Measurements from ENCODE around the gene TGFBR3L.

The TGFBR3L gene

GRCh38 chr19:7932930-7933300 is 18.3 kb downstream of the TGFBR3L start:
- H3K27me3 ChIP-seq, result no peaks in the 10 kb centered on the region
- peaks cover 82% of the 10 kb centered on the region for H3K36me3 ChIP-seq
- H4K20me1 ChIP-seq, result peaks cover 89% of the 10 kb centered on the region
- no peak overlapping the region for H3K27ac ChIP-seq
- peaks cover 30% of the 10 kb centered on the region for H3K4me1 ChIP-seq
- no peaks in the 10 kb centered on the region for H3K9me3 ChIP-seq
- no peak overlapping the region for H3K4me3 ChIP-seq
- no peak for TF ChIP-seq Cebpa-rat (IDR thresholded peaks at IDR 0.05)
- H3K4me2 ChIP-seq, result no peak overlapping the region
- no peak overlapping the region for H3K9ac ChIP-seq

DNA sequence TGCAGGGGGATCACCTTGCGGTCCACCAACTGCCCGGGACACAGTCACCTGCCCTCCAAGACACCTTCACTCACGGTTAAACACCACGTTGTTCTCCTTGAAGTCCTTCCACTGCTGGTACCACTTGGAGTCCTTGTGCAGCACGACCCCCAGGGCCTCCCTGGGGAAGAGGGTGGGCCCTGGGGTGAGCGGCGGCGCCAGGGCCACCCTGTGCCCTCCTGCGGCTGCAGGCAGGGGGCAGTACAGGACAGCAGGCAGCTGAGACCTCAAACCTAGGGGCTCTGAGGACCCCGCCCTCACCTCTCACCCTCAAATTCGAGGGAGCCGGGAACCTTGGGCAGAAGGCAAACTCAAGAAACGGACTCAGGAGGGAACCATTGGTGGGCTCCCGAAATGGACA is 18.8 kb downstream of the TGFBR3L start:
- Histone ChIP-seq H3K4me1 (peaks cover 30% of the 10 kb centered on the region), H3K4me2 (no peak overlapping the region), H3K27ac (no peak overlapping the region), H3K9me3 (no peaks in the 10 kb centered on the region), H3K9ac (no peak overlapping the region), H3K4me3 (no peak overlapping the region), H3K27me3 (no peaks in the 10 kb centered on the region), H4K20me1 (peaks cover 88% of the 10 kb centered on the region), H3K36me3 (peaks cover 87% of the 10 kb centered on the region)
- no peak for TF ChIP-seq Cebpa-rat (IDR thresholded peaks at IDR 0.05)

DNA sequence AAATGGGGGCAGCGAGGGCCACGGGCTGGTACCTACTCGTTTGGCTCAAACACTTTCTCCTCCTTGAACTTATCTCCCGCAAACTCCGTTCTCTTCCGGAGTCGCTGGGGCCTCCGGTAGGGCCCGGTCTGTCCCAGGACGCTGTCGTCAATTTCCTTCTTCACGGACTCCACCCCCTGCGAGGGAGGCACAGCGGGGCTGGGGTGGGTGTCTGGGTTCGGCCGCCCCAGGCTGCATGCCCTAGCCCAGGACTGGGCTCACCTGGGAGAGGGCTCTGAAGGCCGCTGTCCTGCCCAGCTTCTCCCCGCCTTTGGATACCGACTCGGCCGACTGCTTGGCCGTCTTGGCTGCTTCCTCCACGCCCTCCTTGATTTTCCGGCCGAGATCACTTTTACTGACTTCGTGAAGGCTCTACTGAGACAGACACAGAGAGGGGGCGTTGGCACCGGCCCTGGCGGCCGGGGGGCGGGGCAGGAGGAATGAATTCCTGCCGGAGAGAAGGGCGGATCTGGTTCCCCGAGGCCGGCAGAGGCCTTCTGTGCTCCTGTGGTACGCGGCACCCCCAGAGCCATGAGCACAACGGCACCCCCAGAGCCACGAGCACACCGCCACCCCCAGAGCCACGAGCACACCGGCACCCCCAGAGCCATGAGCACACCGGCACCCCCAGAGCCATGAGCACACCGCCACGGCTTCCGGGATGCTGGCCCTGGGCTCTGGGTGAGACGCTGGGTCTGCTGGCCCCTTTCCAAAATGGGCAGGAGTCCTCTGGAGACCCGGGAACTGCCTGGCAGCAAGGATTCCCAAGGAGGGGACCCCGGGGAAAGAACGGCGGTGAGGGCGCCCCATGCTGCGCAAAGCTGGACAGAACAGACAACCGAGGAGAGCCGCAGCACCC is 19.4 kb downstream of the TGFBR3L start:
- H3K9me3 ChIP-seq, result no peaks in the 10 kb centered on the region
- no peak overlapping the region for H3K9ac ChIP-seq
- H3K27ac ChIP-seq, result no peak overlapping the region
- no peak for TF ChIP-seq Cebpa-rat (IDR thresholded peaks at IDR 0.05)
- peaks cover 92% of the 10 kb centered on the region for H3K36me3 ChIP-seq
- no peak overlapping the region for H3K4me3 ChIP-seq
- no peak overlapping the region for H3K4me2 ChIP-seq
- H4K20me1 ChIP-seq, result peaks cover 88% of the 10 kb centered on the region
- peaks cover 28% of the 10 kb centered on the region for H3K4me1 ChIP-seq
- no peaks in the 10 kb centered on the region for H3K27me3 ChIP-seq

DNA sequence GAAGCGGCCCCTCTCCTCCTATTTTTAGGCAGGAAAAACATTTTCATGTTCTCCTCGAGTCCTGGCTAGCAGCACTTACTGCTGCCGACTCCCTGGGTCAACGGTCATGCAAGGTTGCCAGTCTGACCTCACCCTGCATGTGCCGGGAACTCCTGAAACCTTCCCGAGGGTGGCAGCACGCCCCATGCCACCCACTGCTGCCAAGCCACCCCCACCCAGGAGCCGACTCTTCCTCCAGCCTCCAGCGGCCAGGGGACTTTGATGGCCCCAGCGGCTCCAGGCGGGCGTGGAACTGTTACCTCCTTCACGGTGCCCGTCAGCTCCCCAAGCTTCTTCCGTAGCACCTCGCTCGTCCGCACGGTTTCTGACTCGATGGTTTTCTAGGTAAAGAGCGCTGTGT is 20.1 kb downstream of the TGFBR3L start:
- H3K27ac ChIP-seq, result no peak overlapping the region
- H3K9ac ChIP-seq, result no peak overlapping the region
- H3K4me1 ChIP-seq, result peaks cover 21% of the 10 kb centered on the region
- peaks cover 98% of the 10 kb centered on the region for H3K36me3 ChIP-seq
- H3K4me2 ChIP-seq, result no peak overlapping the region
- peaks cover 89% of the 10 kb centered on the region for H4K20me1 ChIP-seq
- H3K27me3 ChIP-seq, result no peaks in the 10 kb centered on the region
- H3K9me3 ChIP-seq, result no peaks in the 10 kb centered on the region
- H3K4me3 ChIP-seq, result no peak overlapping the region
- TF ChIP-seq Cebpa-rat (IDR thresholded peaks at IDR 0.05), result no peak

DNA sequence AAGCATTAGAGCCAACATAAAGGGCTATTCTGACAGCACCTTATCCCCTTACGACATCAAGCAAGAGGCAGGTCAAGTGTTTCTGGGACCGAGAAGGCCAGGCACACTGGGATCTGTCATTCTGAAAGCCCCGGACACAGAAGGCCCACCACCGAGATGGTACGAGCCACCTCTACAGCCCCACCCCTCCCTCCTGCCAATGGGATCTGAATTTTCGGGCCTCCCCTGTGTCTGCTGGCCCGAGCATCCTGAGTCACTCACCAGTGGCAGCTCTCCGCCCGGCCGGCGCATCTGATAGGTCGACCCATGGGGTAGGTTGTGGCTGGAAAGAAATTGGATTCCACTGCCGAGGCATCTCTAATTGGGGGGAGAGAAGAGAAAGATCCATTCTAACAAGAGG is 26.2 kb downstream of the TGFBR3L start:
- Histone ChIP-seq H3K4me3 (no peak overlapping the region), H4K20me1 (peaks cover 59% of the 10 kb centered on the region), H3K9me3 (no peaks in the 10 kb centered on the region), H3K4me1 (peaks cover 26% of the 10 kb centered on the region), H3K4me2 (no peak overlapping the region), H3K27me3 (no peaks in the 10 kb centered on the region), H3K27ac (no peak overlapping the region), H3K9ac (0 out of 2 replicates have a peak overlapping the region, but pooled peaks have one; percentile 24), H3K36me3 (peaks cover 63% of the 10 kb centered on the region)
- no peak for TF ChIP-seq Cebpa-rat (IDR thresholded peaks at IDR 0.05)

- TF ChIP-seq Cebpa-rat (IDR thresholded peaks at IDR 0.05), result no peak
- Histone ChIP-seq H3K4me3 (peak overlapping the region; percentile 97; the same call in 1 of the 2 replicates), H3K9me3 (no peaks in the 10 kb centered on the region), H3K27me3 (no peaks in the 10 kb centered on the region), H3K27ac (no peak overlapping the region; the same call in 1 of the 2 replicates), H4K20me1 (peaks cover 47% of the 10 kb centered on the region), H3K4me1 (peaks cover 26% of the 10 kb centered on the region), H3K36me3 (peaks cover 51% of the 10 kb centered on the region), H3K4me2 (peak overlapping the region; percentile 88), H3K9ac (peak overlapping the region; percentile 99; the same call in 1 of the 2 replicates)
Measured at GRCh38 chr19:7941895-7942596, 27.4 kb downstream of the TGFBR3L start.

GRCh38 chr19:7942981-7943443 is 28.4 kb downstream of the TGFBR3L start:
- Histone ChIP-seq H4K20me1 (peaks cover 37% of the 10 kb centered on the region), H3K36me3 (peaks cover 41% of the 10 kb centered on the region), H3K9me3 (no peaks in the 10 kb centered on the region), H3K4me1 (peaks cover 26% of the 10 kb centered on the region), H3K27ac (peak overlapping the region; percentile 97), H3K9ac (peak overlapping the region; percentile 99), H3K27me3 (no peaks in the 10 kb centered on the region), H3K4me2 (peak overlapping the region; percentile 88), H3K4me3 (peak overlapping the region; percentile 97)
- TF ChIP-seq Cebpa-rat (IDR thresholded peaks at IDR 0.05), result no peak

GRCh38 chr19:7943444-7944176 is 29.0 kb downstream of the TGFBR3L start, which contains the start of gene TIMM44:
Gene TIMM44, minus strand, starts transcription at chr19:7943666. Its CDS starts 15 bp downstream, at chr19:7943651.
- peak; percentile 100 for TF ChIP-seq Cebpa-rat (IDR thresholded peaks at IDR 0.05)
- H3K36me3 ChIP-seq, result peaks cover 35% of the 10 kb centered on the region
- no peaks in the 10 kb centered on the region for H3K9me3 ChIP-seq

GRCh38 chr19:7944177-7944761 is 29.6 kb downstream of the TGFBR3L start:
- Histone ChIP-seq H3K36me3 (peaks cover 29% of the 10 kb centered on the region), H3K4me2 (peak overlapping the region; percentile 83), H3K27me3 (no peaks in the 10 kb centered on the region), H3K27ac (peak overlapping the region; percentile 87), H3K4me3 (peak overlapping the region; percentile 97), H4K20me1 (peaks cover 25% of the 10 kb centered on the region), H3K9me3 (no peaks in the 10 kb centered on the region), H3K9ac (peak overlapping the region; percentile 83), H3K4me1 (peaks cover 26% of the 10 kb centered on the region)
- no peak for TF ChIP-seq Cebpa-rat (IDR thresholded peaks at IDR 0.05)

More at GRCh38 chr19:7943444-7944176, 29.0 kb downstream of the TGFBR3L start, which contains the start of gene TIMM44:
- Histone ChIP-seq H3K4me1 (peaks cover 26% of the 10 kb centered on the region), H4K20me1 (peaks cover 32% of the 10 kb centered on the region), H3K9ac (peak within 1 kb of the TSS; percentile 99), H3K4me2 (peak within 1 kb of the TSS; percentile 88), H3K4me3 (peak within 1 kb of the TSS; percentile 97), H3K27ac (peak within 1 kb of the TSS; percentile 97), H3K27me3 (no peaks in the 10 kb centered on the region)

Measured in BLaER1 (cell line).